Measurements from ENCODE around the gene KRT31.
"Not testable (repeated sequence)": the region's sequence is repeated elsewhere in the genome, so short reads cannot be mapped to it uniquely, and the experiment has no call there.

KRT31 gene

GRCh38 chr17:41383690-41384089, 13.7 kb downstream of the KRT31 start:
- H3K27ac ChIP-seq = no peak overlapping the region
- TF ChIP-seq, protein P1, sequence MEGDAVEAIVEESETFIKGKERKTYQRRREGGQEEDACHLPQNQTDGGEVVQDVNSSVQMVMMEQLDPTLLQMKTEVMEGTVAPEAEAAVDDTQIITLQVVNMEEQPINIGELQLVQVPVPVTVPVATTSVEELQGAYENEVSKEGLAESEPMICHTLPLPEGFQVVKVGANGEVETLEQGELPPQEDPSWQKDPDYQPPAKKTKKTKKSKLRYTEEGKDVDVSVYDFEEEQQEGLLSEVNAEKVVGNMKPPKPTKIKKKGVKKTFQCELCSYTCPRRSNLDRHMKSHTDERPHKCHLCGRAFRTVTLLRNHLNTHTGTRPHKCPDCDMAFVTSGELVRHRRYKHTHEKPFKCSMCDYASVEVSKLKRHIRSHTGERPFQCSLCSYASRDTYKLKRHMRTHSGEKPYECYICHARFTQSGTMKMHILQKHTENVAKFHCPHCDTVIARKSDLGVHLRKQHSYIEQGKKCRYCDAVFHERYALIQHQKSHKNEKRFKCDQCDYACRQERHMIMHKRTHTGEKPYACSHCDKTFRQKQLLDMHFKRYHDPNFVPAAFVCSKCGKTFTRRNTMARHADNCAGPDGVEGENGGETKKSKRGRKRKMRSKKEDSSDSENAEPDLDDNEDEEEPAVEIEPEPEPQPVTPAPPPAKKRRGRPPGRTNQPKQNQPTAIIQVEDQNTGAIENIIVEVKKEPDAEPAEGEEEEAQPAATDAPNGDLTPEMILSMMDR (conservative IDR thresholded peaks at IDR 0.05) = no peak
- TF ChIP-seq ZFX (IDR thresholded peaks at IDR 0.05) = no peak

DNA sequence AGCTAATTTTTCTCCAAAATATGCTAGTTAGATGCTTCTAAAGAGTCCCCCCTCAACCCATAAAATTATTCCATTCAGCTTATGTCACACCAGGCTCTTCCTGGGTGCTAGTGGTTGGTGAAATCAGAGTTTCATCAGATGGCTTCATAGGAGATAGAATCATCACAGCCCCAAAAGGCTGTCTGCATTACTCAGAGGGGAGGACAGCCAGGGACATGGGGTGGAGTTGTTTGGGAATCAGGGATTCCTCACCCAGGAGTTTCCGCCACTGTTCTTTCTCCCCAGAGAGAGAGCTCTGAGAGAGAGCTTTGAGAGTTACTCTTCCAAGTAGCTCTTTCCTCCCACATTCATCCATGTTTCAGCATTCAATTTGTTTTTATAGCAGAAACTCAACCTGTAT, 15.0 kb downstream of the KRT31 start:
- H3K27ac ChIP-seq = no peak overlapping the region
- TF ChIP-seq, protein P1 (conservative IDR thresholded peaks at IDR 0.05) = no peak
- TF ChIP-seq ZFX (IDR thresholded peaks at IDR 0.05) = no peak

DNA sequence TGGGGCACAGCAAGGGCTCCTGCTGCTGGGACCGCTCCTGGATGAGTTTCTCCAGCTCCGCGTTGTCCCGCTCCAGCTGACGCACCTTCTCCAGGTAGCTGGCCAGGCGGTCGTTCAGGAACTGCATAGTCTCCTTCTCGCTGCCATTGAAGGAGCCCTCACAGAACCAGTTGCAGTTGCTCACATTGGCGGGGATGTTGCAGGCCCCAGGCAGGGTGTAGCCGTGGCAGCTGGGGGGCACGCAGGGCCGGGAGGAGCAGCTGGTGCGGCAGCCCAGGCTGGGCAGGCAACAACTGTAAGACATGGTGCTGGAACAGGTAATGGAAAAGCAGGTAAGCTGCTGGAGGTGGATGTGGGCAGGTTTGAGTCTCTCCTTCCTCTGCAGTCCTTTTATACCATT, 15.5 kb downstream of the KRT31 start, which contains the start of gene KRT34:
TSS of gene KRT34 (minus strand) at position 364 of the 400 bp plus-strand sequence. CDS start at position 304, 60 bp downstream.
- H3K27ac ChIP-seq = not testable (repeated sequence)

DNA sequence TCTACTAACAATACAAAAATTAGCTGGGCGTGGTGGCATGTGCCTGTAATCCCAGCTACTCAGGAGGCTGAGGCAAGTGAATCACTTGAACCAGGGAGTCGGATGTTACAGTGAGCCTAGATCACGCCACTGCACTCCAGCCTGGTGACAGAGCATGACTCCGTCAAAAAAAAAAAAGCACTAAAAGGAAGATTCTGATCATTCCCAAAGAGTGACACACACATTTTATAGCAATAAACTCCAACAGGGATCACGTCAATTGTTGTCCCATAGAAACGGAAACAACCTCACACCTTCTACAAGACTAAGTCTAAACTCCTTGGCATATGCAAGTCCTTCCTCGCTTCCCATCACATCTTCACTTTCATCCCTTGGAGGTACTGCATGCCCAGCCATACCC, 17.3 kb downstream of the KRT31 start:
- H3K27ac ChIP-seq = not testable (repeated sequence)

GRCh38 chr17:41377546-41377945, 19.9 kb downstream of the KRT31 start:
- H3K27ac ChIP-seq = no peak overlapping the region
- no peak for TF ChIP-seq ZFX (IDR thresholded peaks at IDR 0.05)
- TF ChIP-seq, protein P1 (conservative IDR thresholded peaks at IDR 0.05) = no peak

GRCh38 chr17:41369713-41370112, 27.7 kb downstream of the KRT31 start, which contains the start of gene KRT33B:
TSS of gene KRT33B (minus strand) at chr17:41369813. CDS start at chr17:41369750, 63 bp downstream.
- no peak within 1 kb of the TSS for H3K27ac ChIP-seq
- no peak for TF ChIP-seq ZFX (IDR thresholded peaks at IDR 0.05)
- TF ChIP-seq, protein P1 (conservative IDR thresholded peaks at IDR 0.05) = no peak

GRCh38 chr17:41369023-41369422, 28.4 kb downstream of the KRT31 start:
- H3K27ac ChIP-seq = no peak overlapping the region
- no peak for TF ChIP-seq ZFX (IDR thresholded peaks at IDR 0.05)
- TF ChIP-seq, protein P1 (conservative IDR thresholded peaks at IDR 0.05) = no peak

DNA sequence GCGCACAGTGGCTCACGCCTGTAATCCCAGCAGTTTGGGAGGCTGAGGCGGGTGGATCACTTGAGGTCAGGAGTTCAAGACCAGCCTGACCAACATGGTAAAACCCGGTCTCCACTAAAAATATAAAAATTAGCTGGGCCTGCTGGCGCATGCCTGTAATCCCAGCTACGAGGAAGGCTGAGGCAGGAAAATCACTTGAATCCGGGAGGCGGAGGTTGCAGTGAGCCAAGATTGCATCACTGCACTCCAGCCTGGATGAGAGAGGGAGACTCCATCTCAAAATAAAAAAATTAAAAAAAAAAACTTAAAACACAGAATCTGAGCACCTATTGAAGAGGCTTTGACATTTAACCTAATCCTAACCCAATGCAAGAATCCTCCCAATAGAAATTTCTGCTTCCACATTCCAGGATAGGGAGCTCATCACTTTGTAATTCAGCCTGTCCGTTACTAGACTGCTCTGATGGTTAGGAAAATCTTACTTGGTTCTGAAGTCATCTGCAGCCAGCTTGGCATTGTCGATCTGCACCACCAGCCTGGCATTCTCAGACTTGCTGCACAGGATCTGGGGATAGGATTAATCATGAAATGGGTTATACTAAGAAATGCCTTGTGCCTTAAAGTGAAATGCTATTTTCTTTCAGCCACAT, 29.9 kb downstream of the KRT31 start:
- no peak overlapping the region for H3K27ac ChIP-seq
- TF ChIP-seq, protein P1 (conservative IDR thresholded peaks at IDR 0.05) = no peak
- TF ChIP-seq ZFX (IDR thresholded peaks at IDR 0.05) = no peak
